ENCODE results near the gene KSR1.

DNA sequence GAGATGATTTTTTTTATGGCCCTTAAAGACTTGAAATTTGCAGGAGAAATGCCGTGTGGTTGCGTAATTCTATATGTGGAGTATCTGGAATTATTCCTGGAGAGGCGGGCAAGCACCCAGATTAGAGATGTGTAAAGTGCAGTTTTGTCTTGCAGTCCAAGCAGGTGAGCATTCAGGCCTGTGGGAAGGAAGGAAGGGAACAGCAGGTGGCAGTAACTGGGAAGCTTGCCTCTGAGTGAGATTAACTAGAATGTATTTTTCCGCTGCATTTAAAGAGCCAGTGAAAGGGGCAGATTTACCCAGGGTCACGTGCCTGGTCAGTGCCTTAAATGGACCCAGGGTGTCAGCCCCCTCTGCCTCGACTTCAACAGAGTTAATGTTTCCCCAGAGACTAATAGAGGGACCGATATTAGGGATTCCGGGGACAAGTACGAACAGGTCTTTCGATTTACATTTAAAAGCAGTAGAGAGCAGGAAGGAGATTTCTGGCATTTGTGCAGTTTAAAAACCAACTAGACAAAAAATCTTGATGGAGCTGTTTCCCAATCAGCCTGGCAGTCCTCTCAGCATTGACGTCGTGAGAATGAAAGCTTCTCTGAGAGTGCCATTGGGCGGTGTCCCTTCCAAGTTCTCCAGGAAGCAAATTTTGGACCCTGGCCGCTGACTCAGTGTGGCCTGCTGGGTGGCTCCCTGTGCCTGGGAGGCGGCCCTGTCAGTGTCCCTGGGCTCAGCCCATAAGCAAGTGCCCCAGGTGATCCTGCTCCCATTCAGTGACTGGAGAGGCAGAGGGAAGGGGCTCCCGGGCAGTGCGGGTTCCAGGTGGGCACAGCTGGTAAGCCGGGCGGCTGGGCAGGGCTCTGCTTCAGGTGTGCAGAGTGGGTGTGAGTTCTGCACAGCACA, 38.2 kb downstream of the KSR1 start:
- TF ChIP-seq EZH2 (IDR thresholded peaks at IDR 0.05; ENCODE audit: insufficient read depth, poor library complexity, severe bottlenecking): no peak
- TF ChIP-seq EZH2phosphoT487 (IDR thresholded peaks at IDR 0.05; ENCODE audit: insufficient read depth, low read depth): no peak

All from GM23248 (cell line).